Muscle layer of colon (tissue), 2 donors: ENCODE data around the gene MLST8.
"Not testable (repeated sequence)": the region's sequence is repeated elsewhere in the genome, so short reads cannot be mapped to it uniquely, and the experiment has no call there.

Experiments
- H3K27ac ChIP-seq: one replicate; pipeline ENCODE4 v1.7.0; 2013; ENCODE audit warnings: low read depth, mild to moderate bottlenecking, low read length, moderate library complexity
- H3K27me3 ChIP-seq, 2 donors: one replicate each; pipeline ENCODE4 v1.7.0; 2013; ENCODE audit warnings: low read length in 2 of 2, mild to moderate bottlenecking in 2 of 2; ENCODE audit not compliant: insufficient read depth in 2 of 2, control insufficient read depth in 1 of 2
- H3K36me3 ChIP-seq: one replicate; pipeline ENCODE4 v1.7.0; 2013; ENCODE audit warnings: mild to moderate bottlenecking, low read length; ENCODE audit not compliant: insufficient read depth
- H3K4me1 ChIP-seq: one replicate; pipeline ENCODE4 v1.7.0; 2013; ENCODE audit warnings: mild to moderate bottlenecking, low read length; ENCODE audit not compliant: insufficient read depth
- H3K4me3 ChIP-seq, 2 donors: one replicate each; pipeline ENCODE4 v1.7.0; 2013; ENCODE audit warnings: low read length in 2 of 2, low read depth in 1 of 2, mild to moderate bottlenecking in 1 of 2, moderate library complexity in 1 of 2
- H3K9ac ChIP-seq: one replicate; pipeline ENCODE4 v1.7.0; 2013; ENCODE audit warnings: low read length
- H3K9me3 ChIP-seq: one replicate; pipeline ENCODE4 v1.7.0; 2013; ENCODE audit warnings: mild to moderate bottlenecking, low read length
- donor health status: abdominal sarcoma.
- donor health status: Adenocarcinoma of cecum.

MLST8 gene

GRCh38 chr16:2244926-2245795 lies 39.9 kb downstream of the MLST8 start:
- H3K27me3 ChIP-seq = no peaks in the 10 kb centered on the region
- peaks cover 43% of the 10 kb centered on the region for H3K36me3 ChIP-seq
- H3K27ac ChIP-seq = no peak overlapping the region
- H3K4me3 ChIP-seq = no peak overlapping the region
- H3K9ac ChIP-seq = no peak overlapping the region
- H3K4me1 ChIP-seq = peaks cover 2% of the 10 kb centered on the region
- no peaks in the 10 kb centered on the region for H3K9me3 ChIP-seq

GRCh38 chr16:2246301-2246885 lies 41.1 kb downstream of the MLST8 start:
- Histone ChIP-seq H3K4me3 (no peak overlapping the region), H3K27ac (no peak overlapping the region), H3K9me3 (no peaks in the 10 kb centered on the region), H3K9ac (no peak overlapping the region), H3K27me3 (no peaks in the 10 kb centered on the region), H3K4me1 (peaks cover 7% of the 10 kb centered on the region), H3K36me3 (peaks cover 43% of the 10 kb centered on the region)

- Histone ChIP-seq H3K27ac (peak overlapping the region; percentile 20), H3K36me3 (peaks cover 24% of the 10 kb centered on the region), H3K4me1 (peaks cover 13% of the 10 kb centered on the region)
These were observed 45.5 kb downstream of the MLST8 start for GRCh38 chr16:2250652-2251295.

GRCh38 chr16:2251296-2252111 lies 46.2 kb downstream of the MLST8 start, which contains the start of gene ECI1:
TSS of gene ECI1 (minus strand) at chr16:2251587. CDS start at chr16:2251566, 21 bp downstream.
- peak within 1 kb of the TSS; percentile 17 to 53 for H3K4me3 ChIP-seq
- H3K27ac ChIP-seq = peak within 1 kb of the TSS; percentile 20
- H3K27me3 ChIP-seq = no peaks in the 10 kb centered on the region
- H3K36me3 ChIP-seq = peaks cover 24% of the 10 kb centered on the region
- H3K9ac ChIP-seq = peak within 1 kb of the TSS; percentile 66
- H3K9me3 ChIP-seq = no peaks in the 10 kb centered on the region
- peaks cover 13% of the 10 kb centered on the region for H3K4me1 ChIP-seq

More at GRCh38 chr16:2250652-2251295, 45.5 kb downstream of the MLST8 start:
- Histone ChIP-seq H3K4me3 (peak overlapping the region; percentile 17 to 53), H3K9me3 (no peaks in the 10 kb centered on the region), H3K27me3 (no peaks in the 10 kb centered on the region), H3K9ac (peak overlapping the region; percentile 33)

- Histone ChIP-seq H3K27ac (no peak overlapping the region), H3K4me1 (peaks cover 13% of the 10 kb centered on the region), H3K9me3 (no peaks in the 10 kb centered on the region), H3K36me3 (peaks cover 33% of the 10 kb centered on the region), H3K27me3 (no peaks in the 10 kb centered on the region), H3K9ac (no peak overlapping the region), H3K4me3 (no peak overlapping the region)
These were observed 47.5 kb downstream of the MLST8 start for GRCh38 chr16:2252806-2253148.

- peaks cover 35% of the 10 kb centered on the region for H3K36me3 ChIP-seq
- H3K9me3 ChIP-seq = no peaks in the 10 kb centered on the region
- no peak overlapping the region for H3K4me3 ChIP-seq
These were observed 48.0 kb downstream of the MLST8 start for GRCh38 chr16:2253293-2253692.

GRCh38 chr16:2256531-2257140 lies 51.4 kb downstream of the MLST8 start:
- H3K27ac ChIP-seq = no peak overlapping the region
- H3K9ac ChIP-seq = no peak overlapping the region
- peaks cover 43% of the 10 kb centered on the region for H3K36me3 ChIP-seq

More at GRCh38 chr16:2253293-2253692, 48.0 kb downstream of the MLST8 start:
- H3K27me3 ChIP-seq = no peaks in the 10 kb centered on the region
- H3K4me1 ChIP-seq = peaks cover 13% of the 10 kb centered on the region
- H3K27ac ChIP-seq = no peak overlapping the region
- H3K9ac ChIP-seq = no peak overlapping the region

GRCh38 chr16:2257726-2258125 lies 52.5 kb downstream of the MLST8 start:
- Histone ChIP-seq H3K36me3 (peaks cover 52% of the 10 kb centered on the region), H3K27me3 (no peaks in the 10 kb centered on the region), H3K9ac (no peak overlapping the region), H3K27ac (no peak overlapping the region), H3K4me3 (no peak overlapping the region), H3K4me1 (no peaks in the 10 kb centered on the region), H3K9me3 (no peaks in the 10 kb centered on the region)

More at GRCh38 chr16:2256531-2257140, 51.4 kb downstream of the MLST8 start:
- peaks cover 6% of the 10 kb centered on the region for H3K4me1 ChIP-seq
- no peaks in the 10 kb centered on the region for H3K9me3 ChIP-seq
- H3K4me3 ChIP-seq = no peak overlapping the region
- no peaks in the 10 kb centered on the region for H3K27me3 ChIP-seq

- H3K4me3 ChIP-seq, H3K27me3 ChIP-seq, H3K9ac ChIP-seq, H3K27ac ChIP-seq, H3K4me1 ChIP-seq, H3K9me3 ChIP-seq: not testable (repeated sequence)
- peaks cover 50% of the 10 kb centered on the region for H3K36me3 ChIP-seq
These were observed 53.3 kb downstream of the MLST8 start for GRCh38 chr16:2258530-2258929.
